Measurements from ENCODE around the gene PIBF1.
A peak's percentile ranks its signal among the peaks of the same experiment; 100 is the strongest.

DNA sequence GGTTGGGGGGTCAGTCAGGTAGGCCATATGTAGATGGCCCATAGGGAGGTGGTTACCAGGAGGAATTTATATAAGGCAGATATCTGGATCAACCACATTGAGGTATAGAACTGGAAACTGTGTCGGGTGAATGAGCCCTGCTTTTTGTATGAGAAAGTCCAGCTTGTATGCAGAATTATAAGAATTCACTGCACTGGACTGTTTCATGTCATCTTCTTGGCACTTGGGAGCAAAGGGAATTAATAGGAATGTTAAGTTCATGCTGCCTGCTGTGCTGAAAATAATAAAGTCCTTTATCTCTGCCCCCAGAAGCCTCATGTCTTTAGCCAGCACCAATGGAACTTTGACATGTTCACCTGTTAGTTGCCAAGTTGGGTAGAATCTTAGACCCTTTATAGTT, 41.9 kb upstream of the PIBF1 start:
- no peak for TF ChIP-seq CTCF (IDR thresholded peaks at IDR 0.05)
- no peak for TF ChIP-seq POLR2A (IDR thresholded peaks at IDR 0.05)
- TF ChIP-seq POLR2AphosphoS5 (IDR thresholded peaks at IDR 0.05): peak in 2 of 4 donors; percentile 37 to 53
- no peak for TF ChIP-seq EP300 (IDR thresholded peaks at IDR 0.05)
